GM12891 (cell line): ENCODE measurements around the gene GIT2.

ENCODE experiments used
- PAX5 ChIP-seq: IDR thresholded peaks from 2 replicates; pipeline ENCODE4 v1.6.1; 2011; ENCODE audit warnings: low read length, moderate library complexity, mild to moderate bottlenecking; ENCODE audit not compliant: insufficient read depth, severe bottlenecking
- POLR2A ChIP-seq: IDR thresholded peaks from 2 replicates; pipeline ENCODE4 v1.6.1; 2011; ENCODE audit warnings: low read depth, low read length, control low read depth
- POLR2AphosphoS5 ChIP-seq: IDR thresholded peaks from 2 replicates; pipeline ENCODE4 v1.6.1; 2011; ENCODE audit warnings: low read depth, low read length, control low read depth

DNA sequence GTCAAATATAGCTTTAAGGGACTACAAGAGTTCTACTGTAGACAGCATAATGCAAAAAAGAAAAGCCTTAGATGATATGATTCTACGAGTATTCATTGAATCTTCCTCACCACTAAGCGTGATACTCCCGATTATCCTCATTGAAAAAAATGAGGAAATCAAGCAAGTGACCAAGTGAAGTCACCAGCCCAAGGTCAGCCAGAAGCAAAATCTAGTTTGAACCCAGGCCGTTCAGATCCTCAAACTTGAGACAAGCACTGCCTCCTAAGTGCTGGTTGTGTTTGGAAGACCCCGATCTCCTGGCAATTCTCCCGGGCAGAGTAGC lies 845 bp downstream of the GIT2 start:
- TF ChIP-seq POLR2A: no peak
- no peak for TF ChIP-seq PAX5
- no peak for TF ChIP-seq POLR2AphosphoS5
